Fibroblast of the aortic adventitia (primary cell): Measurements from ENCODE around the gene LPIN3. TPM values are rescaled to one million over a fixed set of nuclear protein-coding genes. Genes with fewer than 3 reads are reported as not detected.

Experiments used
- DNase-seq: peaks from one replicate; pipeline ENCODE4 v3.0.0-alpha.2; 2010; ENCODE audit warnings: low read depth
- H3K4me3 ChIP-seq: 2 replicates; pipeline ENCODE4 v1.5.1; 2011; ENCODE audit warnings: low read depth, mild to moderate bottlenecking, control low read depth, low read length, moderate library complexity
- CTCF ChIP-seq: IDR thresholded peaks from 2 replicates; pipeline ENCODE4 v1.5.1; 2011; ENCODE audit warnings: mild to moderate bottlenecking, low read length, control low read depth, inconsistent platforms; ENCODE audit not compliant: insufficient read depth
- total RNA-seq: library from RNA; depleted of rRNA; stranded (reverse); fragments of >200 nt; gene quantifications from 2 replicates; pipeline ENCODE4 v1.2.3, GENCODE V29; 2012; ENCODE audit warnings: low replicate concordance

The LPIN3 gene
- total RNA-seq, 1 donor: 3.4 TPM

GRCh38 chr20:41398408-41398807 is 57.8 kb downstream of the LPIN3 start:
- TF ChIP-seq CTCF: no peak
- peak; percentile 63 for DNase-seq
- no peak overlapping the region for H3K4me3 ChIP-seq

GRCh38 chr20:41403604-41404003 is 63.0 kb downstream of the LPIN3 start:
- TF ChIP-seq CTCF: no peak
- DNase-seq: no peak
- no peak overlapping the region for H3K4me3 ChIP-seq

- no peak overlapping the region for H3K4me3 ChIP-seq
- TF ChIP-seq CTCF: no peak
- no peak for DNase-seq
Observed at GRCh38 chr20:41405436-41405835, 64.8 kb downstream of the LPIN3 start.

- TF ChIP-seq CTCF: no peak
- H3K4me3 ChIP-seq: no peak overlapping the region
- no peak for DNase-seq
Observed at GRCh38 chr20:41406353-41406752, 65.7 kb downstream of the LPIN3 start.

- no peak for TF ChIP-seq CTCF
- DNase-seq: no peak
- H3K4me3 ChIP-seq: no peak overlapping the region
Observed at GRCh38 chr20:41406896-41407444, 66.3 kb downstream of the LPIN3 start.

- DNase-seq: no peak
- no peak for TF ChIP-seq CTCF
Observed at GRCh38 chr20:41407607-41408006, 67.0 kb downstream of the LPIN3 start.

GRCh38 chr20:41408156-41408794 is 67.7 kb downstream of the LPIN3 start:
- DNase-seq: no peak
- H3K4me3 ChIP-seq: no peak overlapping the region
- no peak for TF ChIP-seq CTCF

More at GRCh38 chr20:41407607-41408006, 67.0 kb downstream of the LPIN3 start:
- no peak overlapping the region for H3K4me3 ChIP-seq
